IPS-11a (cell line): ENCODE data around the gene EIF5.

Experiments used
- H3K4me3 ChIP-seq: one replicate; pipeline ENCODE4 v1.5.1; 2013; ENCODE audit warnings: low read depth, low read length, control low read depth

The EIF5 gene

GRCh38 chr14:103308717-103309616, 25.1 kb upstream of the EIF5 start:
- no peak overlapping the region for H3K4me3 ChIP-seq

GRCh38 chr14:103310576-103311095, 23.4 kb upstream of the EIF5 start:
- no peak overlapping the region for H3K4me3 ChIP-seq

- H3K4me3 ChIP-seq: no peak overlapping the region
Measured at GRCh38 chr14:103311171-103311997, 22.7 kb upstream of the EIF5 start.

GRCh38 chr14:103312006-103312635, 21.9 kb upstream of the EIF5 start:
- H3K4me3 ChIP-seq: no peak overlapping the region

- H3K4me3 ChIP-seq: no peak overlapping the region
Measured at GRCh38 chr14:103313704-103314103, 20.3 kb upstream of the EIF5 start.

- no peak overlapping the region for H3K4me3 ChIP-seq
Measured at GRCh38 chr14:103314496-103315277, 19.4 kb upstream of the EIF5 start.

GRCh38 chr14:103315351-103315911, 18.6 kb upstream of the EIF5 start:
- H3K4me3 ChIP-seq: no peak overlapping the region

GRCh38 chr14:103315941-103316340, 18.1 kb upstream of the EIF5 start:
- H3K4me3 ChIP-seq: no peak overlapping the region

- H3K4me3 ChIP-seq: no peak overlapping the region
Measured at GRCh38 chr14:103316721-103317121, 17.3 kb upstream of the EIF5 start.

GRCh38 chr14:103317251-103317650, 16.8 kb upstream of the EIF5 start:
- H3K4me3 ChIP-seq: no peak overlapping the region

GRCh38 chr14:103317976-103318580, 16.0 kb upstream of the EIF5 start:
- no peak overlapping the region for H3K4me3 ChIP-seq

- H3K4me3 ChIP-seq: no peak overlapping the region
Measured at GRCh38 chr14:103318750-103319419, 15.2 kb upstream of the EIF5 start.

GRCh38 chr14:103319422-103319821, 14.6 kb upstream of the EIF5 start:
- H3K4me3 ChIP-seq: no peak overlapping the region

- no peak overlapping the region for H3K4me3 ChIP-seq
Measured at GRCh38 chr14:103326078-103326477, 8.0 kb upstream of the EIF5 start.

- H3K4me3 ChIP-seq: no peak overlapping the region
Measured at GRCh38 chr14:103328941-103329340, 5.1 kb upstream of the EIF5 start.

GRCh38 chr14:103329401-103330347, 4.4 kb upstream of the EIF5 start:
- no peak overlapping the region for H3K4me3 ChIP-seq

GRCh38 chr14:103330536-103330935, 3.5 kb upstream of the EIF5 start:
- no peak overlapping the region for H3K4me3 ChIP-seq
